ENCODE results near the gene FBXL14.
"Not testable (repeated sequence)": the region's sequence is repeated elsewhere in the genome, so short reads cannot be mapped to it uniquely, and the experiment has no call there.

Gene FBXL14

DNA sequence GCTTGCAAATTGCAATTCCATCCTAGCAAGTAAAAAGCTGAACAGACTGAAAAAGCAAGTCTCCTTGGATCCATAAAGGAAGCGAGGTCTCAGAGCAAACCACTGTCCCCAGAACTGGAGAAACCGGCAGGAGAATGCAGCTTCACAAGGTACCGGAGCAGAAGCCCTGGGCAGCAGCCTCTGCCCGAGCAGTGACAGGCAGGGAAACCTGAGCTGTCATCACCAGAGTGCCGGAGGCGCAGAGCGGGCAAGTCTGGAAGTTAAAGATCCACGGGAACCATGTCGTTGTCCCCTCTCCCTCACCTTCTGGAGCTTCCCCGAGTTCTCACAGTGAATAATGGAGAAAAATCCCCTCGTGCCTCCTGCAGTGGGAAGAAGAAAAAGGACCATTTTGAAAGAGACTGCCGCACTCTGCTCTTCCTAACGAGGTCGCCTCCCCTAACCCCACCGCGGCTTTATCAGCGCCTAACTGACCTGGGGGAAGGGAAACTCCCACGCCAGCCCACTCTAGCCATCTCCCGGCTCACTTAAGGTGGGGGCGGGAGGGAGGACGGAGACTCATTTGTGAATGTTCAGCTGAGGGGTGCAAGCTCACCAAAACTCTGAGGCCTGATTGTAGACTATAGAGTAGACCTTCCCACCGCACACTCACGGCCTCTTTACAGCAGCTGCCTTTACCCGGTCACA is 27.8 kb downstream of the FBXL14 start:
- no peak for DNase-seq (ENCODE audit: low spot score)

DNA sequence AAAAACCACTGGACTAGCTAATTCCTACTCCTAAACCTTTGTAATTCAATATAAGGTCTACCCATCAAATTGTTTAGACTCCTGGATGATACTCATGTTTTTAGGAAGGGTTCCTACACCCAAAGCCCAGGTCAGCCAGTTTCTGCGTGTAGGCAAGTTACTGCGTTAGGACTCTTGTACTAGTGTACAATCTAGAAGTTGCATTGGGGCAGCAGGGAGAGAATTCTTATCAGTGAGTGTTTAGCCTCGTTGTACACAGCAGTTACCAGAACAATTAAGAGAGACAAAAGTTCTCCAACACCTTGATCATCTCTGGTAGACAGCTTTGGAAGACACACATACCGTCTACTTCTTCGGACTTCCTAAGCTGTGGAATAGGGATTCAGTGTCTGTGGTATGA is 29.2 kb downstream of the FBXL14 start:
- no peak for DNase-seq (ENCODE audit: low spot score)

GRCh38 chr12:1564067-1564466 is 30.3 kb downstream of the FBXL14 start:
- no peak for DNase-seq (ENCODE audit: low spot score)

GRCh38 chr12:1562813-1563407 is 31.5 kb downstream of the FBXL14 start:
- no peak for DNase-seq (ENCODE audit: low spot score)

GRCh38 chr12:1560704-1561103 is 33.7 kb downstream of the FBXL14 start:
- DNase-seq (ENCODE audit: low spot score): no peak

GRCh38 chr12:1559676-1560091 is 34.7 kb downstream of the FBXL14 start:
- no peak for DNase-seq (ENCODE audit: low spot score)

- not testable (repeated sequence) for DNase-seq (ENCODE audit: low spot score)
Measured at GRCh38 chr12:1558108-1558507, 36.3 kb downstream of the FBXL14 start.

GRCh38 chr12:1553987-1554982 is 40.1 kb downstream of the FBXL14 start:
- no peak for DNase-seq (ENCODE audit: low spot score)

DNA sequence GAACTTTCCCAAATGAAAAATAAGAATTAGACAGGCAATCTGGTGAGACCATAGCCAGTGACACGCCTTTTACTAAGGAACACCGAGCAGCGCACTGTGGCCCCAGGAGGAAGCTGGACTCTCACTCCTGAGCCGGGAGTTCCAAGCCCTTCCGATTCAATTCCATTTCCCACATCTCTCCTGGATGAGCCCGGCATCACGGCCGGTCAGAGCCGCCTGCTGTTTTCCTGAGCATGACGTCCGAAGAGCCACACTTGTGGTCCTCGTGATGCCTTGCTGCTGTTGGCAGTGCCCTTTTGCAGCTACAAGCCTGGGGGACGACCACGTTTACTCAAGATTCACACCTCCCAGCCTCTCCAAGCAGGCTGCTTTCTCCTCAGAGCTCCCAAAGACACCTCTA is 40.8 kb downstream of the FBXL14 start:
- no peak for DNase-seq (ENCODE audit: low spot score)

GRCh38 chr12:1552911-1553491 is 41.4 kb downstream of the FBXL14 start:
- DNase-seq (ENCODE audit: low spot score): no peak

DNA sequence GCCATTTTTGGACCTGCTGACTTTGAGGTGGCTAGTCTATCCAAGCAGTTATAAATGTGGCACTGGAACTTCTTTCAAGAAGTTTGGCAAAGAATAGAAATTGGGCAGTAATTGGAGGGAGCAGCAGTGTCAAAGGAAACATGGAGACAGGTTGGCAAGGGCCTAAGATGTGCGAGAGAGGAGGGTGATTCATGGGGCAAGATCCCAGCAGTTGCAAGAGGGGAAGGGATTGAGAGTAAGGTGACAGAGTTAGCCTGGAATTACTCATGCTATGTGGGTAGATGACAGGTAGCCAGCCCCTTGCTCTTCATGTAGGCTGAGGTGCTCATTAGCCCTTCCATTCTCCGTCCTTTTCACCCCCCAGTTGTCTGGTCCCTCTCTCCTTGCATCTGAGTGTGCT is 42.2 kb downstream of the FBXL14 start:
- DNase-seq (ENCODE audit: low spot score): no peak

GRCh38 chr12:1551496-1551895 is 42.9 kb downstream of the FBXL14 start:
- DNase-seq (ENCODE audit: low spot score): no peak

DNA sequence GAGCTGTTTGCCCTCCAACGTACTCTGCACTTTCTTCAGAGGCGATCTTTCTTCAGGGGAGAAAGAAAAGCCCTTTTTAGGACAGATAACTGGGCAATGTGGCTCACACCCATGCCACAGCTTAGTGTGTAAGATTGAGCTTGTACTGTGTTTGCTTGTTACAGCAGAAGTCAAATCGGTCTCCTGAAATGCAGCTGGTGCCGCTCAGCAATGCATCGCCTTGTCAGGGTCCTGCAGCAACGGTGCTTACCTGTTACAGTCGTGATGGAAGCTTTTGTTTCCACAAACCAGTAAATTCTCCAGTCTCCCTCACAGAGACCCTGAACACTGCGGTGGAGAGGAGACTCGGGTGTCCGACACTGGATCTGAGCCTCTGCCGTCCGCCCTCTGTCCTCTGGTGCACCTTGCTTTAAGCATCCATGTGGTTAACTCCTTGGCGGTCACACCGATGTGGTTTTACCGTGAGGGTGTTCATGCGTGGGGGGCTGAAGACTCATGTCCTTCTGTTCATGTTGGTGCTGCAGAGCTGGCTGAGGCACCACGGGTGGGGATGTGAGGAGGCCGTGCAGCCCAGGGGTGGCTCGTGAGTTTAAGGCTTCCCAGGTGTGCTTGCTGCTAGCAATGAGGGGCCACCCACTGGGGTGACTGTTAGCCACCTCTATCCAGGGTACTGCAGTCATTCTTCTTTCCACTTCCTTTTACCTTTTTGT is 47.3 kb downstream of the FBXL14 start:
- DNase-seq (ENCODE audit: low spot score): no peak

- DNase-seq (ENCODE audit: low spot score): no peak
Measured at GRCh38 chr12:1544996-1545700, 49.2 kb downstream of the FBXL14 start.

- no peak for DNase-seq (ENCODE audit: low spot score)
Measured at GRCh38 chr12:1542599-1542998, 51.8 kb downstream of the FBXL14 start.

GRCh38 chr12:1540690-1541089 is 53.7 kb downstream of the FBXL14 start:
- DNase-seq (ENCODE audit: low spot score): no peak

- DNase-seq (ENCODE audit: low spot score): no peak
Measured at GRCh38 chr12:1539135-1539534, 55.2 kb downstream of the FBXL14 start.

DNA sequence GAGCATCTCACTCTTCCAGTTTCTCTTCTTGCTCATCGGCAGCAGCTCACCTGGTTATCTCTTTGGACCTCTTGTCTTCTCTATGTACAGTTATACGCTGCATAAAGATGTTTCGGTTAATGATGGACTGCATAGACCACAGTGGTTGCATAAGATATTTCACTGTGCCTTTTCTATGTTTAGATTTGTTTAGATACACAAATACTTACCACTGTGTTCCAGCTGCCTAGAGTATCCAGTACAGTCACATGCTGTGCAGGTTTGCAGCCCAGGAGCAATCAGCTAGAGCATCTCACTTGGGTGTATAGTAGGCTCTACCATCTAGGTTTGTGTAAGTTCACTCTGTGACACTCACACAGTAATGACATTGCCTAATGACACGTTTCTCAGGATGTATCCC is 57.6 kb downstream of the FBXL14 start:
- no peak for DNase-seq (ENCODE audit: low spot score)

DNA sequence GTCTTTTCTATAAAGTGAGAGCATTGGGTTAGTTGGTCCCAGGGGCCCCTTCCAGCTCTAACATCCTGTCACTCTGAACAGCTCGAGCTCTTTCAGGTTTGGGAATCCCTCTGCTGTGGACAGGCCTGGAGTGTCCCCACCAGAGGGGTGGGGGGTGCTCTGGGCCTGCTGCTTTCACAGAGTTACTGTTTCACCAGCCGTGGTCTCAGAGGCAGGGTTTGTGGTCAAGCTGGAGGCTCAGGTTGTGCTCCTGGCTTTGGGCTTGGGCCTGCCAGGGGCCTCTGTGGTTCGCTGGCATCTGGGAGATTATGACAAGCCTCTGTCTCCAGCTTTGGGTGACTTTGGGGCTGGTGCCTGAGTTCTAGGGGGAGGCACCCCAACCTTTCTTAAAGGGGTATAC is 59.6 kb downstream of the FBXL14 start:
- no peak for DNase-seq (ENCODE audit: low spot score)

DNA sequence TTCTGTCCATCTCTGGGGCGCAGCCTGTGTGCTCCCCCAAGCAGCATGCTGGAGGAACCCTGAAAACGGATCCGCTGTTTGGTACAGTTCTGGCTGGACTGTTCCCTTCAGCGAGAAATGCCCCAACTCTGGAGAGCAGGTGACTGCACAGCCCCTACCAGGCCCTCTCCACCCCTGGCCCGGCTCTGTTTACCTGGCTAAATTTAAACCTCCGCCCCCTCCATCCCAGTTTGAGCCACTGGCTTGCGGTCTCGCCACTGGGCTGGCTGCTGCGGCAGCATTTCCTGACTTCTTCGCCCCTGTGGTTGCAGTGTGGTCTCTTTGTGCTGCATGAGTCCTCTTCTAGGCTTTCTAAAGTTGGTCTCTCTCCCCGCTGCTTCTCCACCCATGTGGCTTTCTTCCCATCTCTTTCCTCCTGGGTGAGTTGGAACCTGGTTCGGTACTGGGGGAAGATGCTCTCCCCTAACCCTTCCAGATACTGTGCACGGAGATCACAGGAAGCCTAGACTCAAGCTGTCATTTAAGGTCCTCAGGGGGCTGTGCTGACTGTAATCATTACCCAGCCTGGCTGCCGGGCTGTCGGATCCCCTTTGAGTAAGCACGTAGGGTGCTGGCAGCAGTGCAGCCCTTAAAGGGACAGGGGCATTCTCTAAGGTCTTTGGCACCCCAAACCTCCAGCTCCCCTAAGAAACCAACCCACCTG is 60.6 kb downstream of the FBXL14 start:
- no peak for DNase-seq (ENCODE audit: low spot score)

- no peak for DNase-seq (ENCODE audit: low spot score)
Measured at GRCh38 chr12:1533205-1533601, 61.2 kb downstream of the FBXL14 start.
